ENCODE results near the gene FZD2. TPM values are rescaled to one million over a fixed set of nuclear protein-coding genes. Genes with fewer than 3 reads are reported as not detected.
"Not testable (repeated sequence)": the region's sequence is repeated elsewhere in the genome, so short reads cannot be mapped to it uniquely, and the experiment has no call there.

FZD2 gene
- total RNA-seq, 2 donors from 2014 or later = 1.9 to 4.0 TPM

DNA sequence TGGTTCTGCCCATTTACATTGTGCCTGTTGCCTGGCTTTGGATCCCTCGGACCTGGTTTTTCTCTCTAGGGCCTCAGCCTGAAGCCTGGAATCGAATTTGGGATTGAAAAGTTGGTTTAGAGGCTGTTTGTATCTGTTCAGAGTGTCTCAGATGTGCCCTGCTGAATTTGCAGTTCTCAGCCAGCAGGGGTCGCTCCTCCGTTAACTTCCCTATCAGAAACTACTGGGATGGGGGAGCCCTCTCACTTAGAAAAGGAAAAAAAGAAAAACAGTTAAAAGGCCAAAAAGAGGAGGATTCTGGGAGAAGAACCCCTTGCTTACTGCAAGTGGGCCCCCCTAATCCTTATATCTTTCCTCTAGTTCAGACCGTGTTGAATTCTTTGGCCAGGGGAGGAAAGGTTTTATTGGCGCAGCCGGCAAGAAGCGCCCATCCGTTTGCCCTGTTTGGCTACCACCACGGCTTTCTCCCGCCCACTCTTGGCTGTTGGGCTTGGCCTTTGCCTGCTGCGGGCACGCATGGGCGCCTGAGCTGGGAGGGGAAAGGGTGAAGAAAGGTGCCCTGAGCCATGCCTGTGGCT lies 8.7 kb downstream of the FZD2 start:
- H3K27me3 ChIP-seq = no peaks in the 10 kb centered on the region
- H3K4me3 ChIP-seq = no peak overlapping the region
- peaks cover 0 to 9% of the 10 kb centered on the region in 2 donors for H3K9me3 ChIP-seq
- H3K27ac ChIP-seq = no peak overlapping the region
- TF ChIP-seq, protein P1, sequence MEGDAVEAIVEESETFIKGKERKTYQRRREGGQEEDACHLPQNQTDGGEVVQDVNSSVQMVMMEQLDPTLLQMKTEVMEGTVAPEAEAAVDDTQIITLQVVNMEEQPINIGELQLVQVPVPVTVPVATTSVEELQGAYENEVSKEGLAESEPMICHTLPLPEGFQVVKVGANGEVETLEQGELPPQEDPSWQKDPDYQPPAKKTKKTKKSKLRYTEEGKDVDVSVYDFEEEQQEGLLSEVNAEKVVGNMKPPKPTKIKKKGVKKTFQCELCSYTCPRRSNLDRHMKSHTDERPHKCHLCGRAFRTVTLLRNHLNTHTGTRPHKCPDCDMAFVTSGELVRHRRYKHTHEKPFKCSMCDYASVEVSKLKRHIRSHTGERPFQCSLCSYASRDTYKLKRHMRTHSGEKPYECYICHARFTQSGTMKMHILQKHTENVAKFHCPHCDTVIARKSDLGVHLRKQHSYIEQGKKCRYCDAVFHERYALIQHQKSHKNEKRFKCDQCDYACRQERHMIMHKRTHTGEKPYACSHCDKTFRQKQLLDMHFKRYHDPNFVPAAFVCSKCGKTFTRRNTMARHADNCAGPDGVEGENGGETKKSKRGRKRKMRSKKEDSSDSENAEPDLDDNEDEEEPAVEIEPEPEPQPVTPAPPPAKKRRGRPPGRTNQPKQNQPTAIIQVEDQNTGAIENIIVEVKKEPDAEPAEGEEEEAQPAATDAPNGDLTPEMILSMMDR (IDR thresholded peaks at IDR 0.05) = no peak
- no peak for DNase-seq (ENCODE audit: low spot score)
- H3K36me3 ChIP-seq = no peaks in the 10 kb centered on the region
- H3K4me1 ChIP-seq = no peaks in the 10 kb centered on the region

DNA sequence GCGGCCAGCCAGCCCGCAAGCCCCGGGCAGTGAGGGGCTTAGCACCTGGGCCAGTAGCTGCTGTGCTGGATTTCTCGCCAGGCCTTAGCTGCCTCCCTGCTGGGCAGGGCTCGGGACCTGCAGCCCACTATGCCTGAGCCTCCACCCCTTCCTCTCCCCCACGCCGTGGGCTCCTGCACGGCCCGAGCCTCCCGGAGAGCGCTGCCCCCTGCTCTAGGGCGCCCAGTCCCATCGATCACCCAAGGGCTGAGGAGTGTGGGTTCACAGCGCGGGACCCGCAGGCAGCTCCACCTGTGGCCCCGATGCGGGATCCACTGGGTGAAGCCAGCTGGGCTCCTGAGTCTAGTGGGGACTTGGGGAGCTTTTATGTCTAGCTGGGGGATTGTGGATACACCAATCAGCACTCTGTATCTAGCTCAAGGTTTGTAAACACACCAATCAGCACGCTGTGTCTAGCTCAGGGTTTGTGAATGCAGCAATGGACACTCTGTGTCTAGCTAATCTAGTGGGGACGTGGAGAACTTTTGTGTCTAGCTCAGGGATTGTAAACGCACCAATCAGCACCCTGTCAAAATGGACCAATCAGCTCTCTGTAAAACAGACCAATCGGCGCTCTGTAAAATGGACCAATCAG lies 11.1 kb downstream of the FZD2 start:
- H3K9me3 ChIP-seq; H3K27me3 ChIP-seq; H3K4me1 ChIP-seq; DNase-seq (ENCODE audit: low spot score); H3K4me3 ChIP-seq; H3K36me3 ChIP-seq; H3K27ac ChIP-seq: not testable (repeated sequence)

DNA sequence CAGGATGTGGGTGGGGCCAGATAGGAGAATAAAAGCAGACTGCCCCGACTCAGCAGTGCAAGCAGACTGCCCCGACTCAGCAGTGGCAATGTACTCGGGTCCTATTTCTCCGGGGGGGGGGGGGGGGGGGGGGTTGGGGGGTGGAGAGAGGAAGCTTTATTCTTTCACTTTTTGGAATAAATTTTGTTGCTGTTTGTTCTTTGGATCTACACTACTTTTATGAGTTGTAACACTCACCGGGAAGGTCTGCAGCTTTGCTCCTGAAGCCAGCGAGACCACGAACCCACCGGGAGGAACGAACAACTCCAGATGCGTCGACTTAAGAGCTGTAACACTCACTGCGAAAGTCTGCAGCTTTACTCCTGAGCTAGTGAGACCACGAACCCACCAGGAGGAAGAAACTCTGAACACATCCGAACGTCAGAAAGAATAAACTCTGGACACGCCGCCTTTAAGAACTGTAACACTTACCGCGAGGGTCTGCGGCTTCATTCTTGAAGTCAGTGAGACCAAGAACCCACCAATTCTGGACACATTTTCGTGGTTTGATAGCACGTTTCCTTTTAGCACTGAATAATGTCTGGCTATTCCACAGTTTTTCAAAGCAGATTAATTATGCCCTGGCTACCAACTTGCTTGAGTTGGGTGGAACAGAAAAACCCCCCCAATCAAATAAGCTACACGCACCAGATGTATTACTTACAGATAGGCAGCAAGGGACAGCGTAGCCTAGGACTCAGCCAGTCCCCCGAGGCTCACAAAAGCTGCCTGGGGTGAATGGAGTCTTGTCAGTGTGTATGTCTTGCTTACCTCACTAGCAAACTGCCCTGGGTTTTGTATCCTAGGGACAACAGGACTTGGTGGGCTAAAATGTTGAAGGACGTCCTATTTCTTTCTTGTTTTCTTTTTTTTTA lies 11.9 kb downstream of the FZD2 start:
- no peak for DNase-seq (ENCODE audit: low spot score)
- Histone ChIP-seq H3K9me3 (peaks cover 0 to 9% of the 10 kb centered on the region in 2 donors), H3K4me1 (no peaks in the 10 kb centered on the region), H3K4me3 (no peak overlapping the region), H3K36me3 (no peaks in the 10 kb centered on the region), H3K27me3 (no peaks in the 10 kb centered on the region), H3K27ac (no peak overlapping the region)
- TF ChIP-seq, protein P1 (IDR thresholded peaks at IDR 0.05) = no peak

DNA sequence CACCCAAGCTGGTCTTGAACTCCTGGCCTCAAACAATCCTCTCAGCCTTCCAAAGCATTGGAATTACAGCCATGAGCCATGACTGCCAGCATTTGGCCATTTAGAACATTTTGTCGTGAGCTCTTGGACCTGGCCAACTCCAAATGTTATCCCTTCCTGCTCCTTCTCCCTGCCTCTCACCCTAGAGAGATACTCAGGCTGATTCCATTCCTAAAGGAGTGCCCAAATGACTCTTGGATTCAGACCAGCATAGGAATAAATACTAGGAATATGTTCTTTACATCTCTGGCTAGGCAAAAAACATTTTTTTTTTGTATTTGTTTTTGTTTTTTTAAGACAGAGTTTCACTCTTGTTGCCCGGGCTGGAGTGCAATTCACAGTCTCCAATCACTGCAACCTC lies 15.5 kb downstream of the FZD2 start:
- TF ChIP-seq, protein P1 (IDR thresholded peaks at IDR 0.05) = no peak
- no peaks in the 10 kb centered on the region for H3K4me1 ChIP-seq
- H3K36me3 ChIP-seq = no peaks in the 10 kb centered on the region
- no peaks in the 10 kb centered on the region for H3K9me3 ChIP-seq
- H3K4me3 ChIP-seq = no peak overlapping the region
- H3K27me3 ChIP-seq = no peaks in the 10 kb centered on the region
- DNase-seq (ENCODE audit: low spot score) = no peak
- H3K27ac ChIP-seq = no peak overlapping the region

DNA sequence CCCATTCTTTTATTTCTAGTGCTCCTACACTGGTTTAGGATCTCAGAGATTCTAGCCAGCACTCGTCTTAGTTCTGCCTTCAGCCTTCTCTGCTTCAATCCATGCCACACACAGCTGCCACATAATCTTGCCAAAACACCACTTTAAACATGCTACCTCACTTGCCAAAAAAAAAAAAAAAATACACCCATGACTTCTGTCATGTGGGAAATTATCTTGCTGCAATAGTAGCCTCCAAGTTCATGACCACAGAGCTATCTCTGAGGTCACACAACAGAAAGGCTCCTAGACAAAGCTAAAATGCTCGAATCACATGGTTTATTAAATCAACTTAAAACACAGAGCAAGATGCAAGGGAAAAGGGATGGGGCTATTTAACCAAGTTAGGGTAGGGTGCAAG lies 18.1 kb downstream of the FZD2 start:
- DNase-seq (ENCODE audit: low spot score) = no peak

More for the DNA sequence above, 18.1 kb downstream of the FZD2 start:
- Histone ChIP-seq H3K36me3 (no peaks in the 10 kb centered on the region), H3K27me3 (no peaks in the 10 kb centered on the region), H3K27ac (no peak overlapping the region), H3K4me3 (no peak overlapping the region), H3K9me3 (no peaks in the 10 kb centered on the region), H3K4me1 (no peaks in the 10 kb centered on the region)
- TF ChIP-seq, protein P1 (IDR thresholded peaks at IDR 0.05) = no peak
